ENCODE results near the gene ZNF77. TPM values are rescaled to one million over a fixed set of nuclear protein-coding genes. Genes with fewer than 3 reads are reported as not detected.

ZNF77 gene
- total RNA-seq, 1 donor from 2014 or later, result 5.8 TPM

Other genes with a start within 250 kb of the ZNF77 start
- 3.8 and 12.2 TPM in 2 replicates for gene GNG7, start 242.3 kb downstream of the ZNF77 start, total RNA-seq (ENCODE audit: low replicate concordance)
- gene DIRAS1, start 223.6 kb downstream of the ZNF77 start, total RNA-seq (ENCODE audit: low replicate concordance), result 5.9 and 10.4 TPM in 2 replicates
- 32.0 and 33.1 TPM in 2 replicates for gene SLC39A3, start 205.0 kb downstream of the ZNF77 start, total RNA-seq (ENCODE audit: low replicate concordance)
- gene SGTA, start 161.7 kb downstream of the ZNF77 start, total RNA-seq (ENCODE audit: low replicate concordance), result 55.9 and 64.4 TPM in 2 replicates
- 85.9 and 109 TPM in 2 replicates for gene THOP1, start 159.5 kb downstream of the ZNF77 start, total RNA-seq (ENCODE audit: low replicate concordance)
- gene ZNF554, start 125.1 kb downstream of the ZNF77 start, total RNA-seq (ENCODE audit: low replicate concordance), result 8.1 and 9.4 TPM in 2 replicates
- gene ZNF555, start 103.5 kb downstream of the ZNF77 start, total RNA-seq (ENCODE audit: low replicate concordance), result 6.8 and 9.7 TPM in 2 replicates
- not detected in 2 replicates for gene ZNF556, start 77.6 kb downstream of the ZNF77 start, total RNA-seq (ENCODE audit: low replicate concordance)
- 5.9 and 7.5 TPM in 2 replicates for gene ZNF57, start 44.0 kb downstream of the ZNF77 start, total RNA-seq (ENCODE audit: low replicate concordance)
- 3.8 TPM in 2 replicates for gene TLE6, start 32.6 kb upstream of the ZNF77 start, total RNA-seq (ENCODE audit: low replicate concordance)
- gene TLE2, start 84.3 kb upstream of the ZNF77 start, total RNA-seq (ENCODE audit: low replicate concordance), result 37.7 and 52.8 TPM in 2 replicates
- gene TLE5, start 117.5 kb upstream of the ZNF77 start, total RNA-seq (ENCODE audit: low replicate concordance), result 302 and 418 TPM in 2 replicates
- 46.9 and 62.0 TPM in 2 replicates for gene GNA11, start 149.4 kb upstream of the ZNF77 start, total RNA-seq (ENCODE audit: low replicate concordance)
- 1.6 and 3.9 TPM in 2 replicates for gene GNA15, start 191.1 kb upstream of the ZNF77 start, total RNA-seq (ENCODE audit: low replicate concordance)
- gene S1PR4, start 233.8 kb upstream of the ZNF77 start, total RNA-seq (ENCODE audit: low replicate concordance), result not detected in 2 replicates
- gene NCLN, start 241.0 kb upstream of the ZNF77 start, total RNA-seq (ENCODE audit: low replicate concordance), result 63.9 and 65.8 TPM in 2 replicates